HEK293 (cell line): ENCODE data around the gene HEMK1.
A peak's percentile ranks its signal among the peaks of the same experiment; 100 is the strongest.

Experiments
- CTCF ChIP-seq: fragments of 450-650 bp; formaldehyde crosslinking; IDR thresholded peaks from 2 replicates; pipeline ENCODE4 v1.5.1; 2016; ENCODE audit warnings: missing biosample characterization, missing genetic modification characterization
- GLIS2 ChIP-seq: fragments of 450-650 bp; formaldehyde crosslinking; IDR thresholded peaks from 2 replicates; pipeline ENCODE4 v1.5.1; 2016; ENCODE audit warnings: missing biosample characterization, missing genetic modification characterization
- IKZF3 ChIP-seq: fragments of 450-650 bp; IDR thresholded peaks from 2 replicates; pipeline ENCODE4 v1.5.0; 2018; ENCODE audit warnings: missing biosample characterization, mild to moderate bottlenecking, missing genetic modification characterization, moderate library complexity
- KLF8 ChIP-seq: fragments of 450-650 bp; formaldehyde crosslinking; IDR thresholded peaks from 2 replicates; pipeline ENCODE4 v1.5.1; 2016; ENCODE audit warnings: missing biosample characterization, missing genetic modification characterization
- REST ChIP-seq: fragments of 450-650 bp; formaldehyde crosslinking; IDR thresholded peaks from 2 replicates; pipeline ENCODE4 v1.5.1; 2016; ENCODE audit warnings: missing biosample characterization, missing genetic modification characterization
- SP2 ChIP-seq: fragments of 450-650 bp; formaldehyde crosslinking; IDR thresholded peaks from 2 replicates; pipeline ENCODE4 v1.5.1; 2016; ENCODE audit warnings: missing biosample characterization, missing genetic modification characterization
- SP3 ChIP-seq: fragments of 450-650 bp; formaldehyde crosslinking; IDR thresholded peaks from 2 replicates; pipeline ENCODE4 v1.5.1; 2016; ENCODE audit warnings: missing biosample characterization, missing genetic modification characterization
- SP7 ChIP-seq: fragments of 450-650 bp; formaldehyde crosslinking; IDR thresholded peaks from 2 replicates; pipeline ENCODE4 v1.5.1; 2016; ENCODE audit warnings: missing biosample characterization, missing genetic modification characterization
- WT1 ChIP-seq: fragments of 450-650 bp; formaldehyde crosslinking; IDR thresholded peaks from 2 replicates; pipeline ENCODE4 v1.5.1; 2016; ENCODE audit warnings: missing biosample characterization, missing genetic modification characterization
- ZBTB10 ChIP-seq: fragments of 450-650 bp; formaldehyde crosslinking; IDR thresholded peaks from 2 replicates; pipeline ENCODE4 v1.5.1; 2016; ENCODE audit warnings: missing biosample characterization, missing genetic modification characterization
- ZBTB44 ChIP-seq: fragments of 450-650 bp; IDR thresholded peaks from 2 replicates; pipeline ENCODE4 v1.5.1; 2018; ENCODE audit warnings: missing biosample characterization, mild to moderate bottlenecking, missing genetic modification characterization
- ZFP69B ChIP-seq: fragments of 450-650 bp; formaldehyde crosslinking; IDR thresholded peaks from 2 replicates; pipeline ENCODE4 v1.5.1; 2016; ENCODE audit warnings: missing biosample characterization, missing genetic modification characterization
- ZIC2 ChIP-seq: fragments of 450-650 bp; formaldehyde crosslinking; IDR thresholded peaks from 2 replicates; pipeline ENCODE4 v1.5.1; 2016; ENCODE audit warnings: missing biosample characterization, missing genetic modification characterization
- ZNF10 ChIP-seq: fragments of 450-650 bp; formaldehyde crosslinking; IDR thresholded peaks from 2 replicates; pipeline ENCODE4 v1.5.1; 2017; ENCODE audit warnings: missing biosample characterization, missing genetic modification characterization
- ZNF146 ChIP-seq: fragments of 450-650 bp; formaldehyde crosslinking; IDR thresholded peaks from 2 replicates; pipeline ENCODE4 v1.5.1; 2016; ENCODE audit warnings: missing biosample characterization, missing genetic modification characterization
- ZNF184 ChIP-seq: fragments of 450-650 bp; IDR thresholded peaks from 2 replicates; pipeline ENCODE4 v1.5.1; 2018; ENCODE audit warnings: missing biosample characterization, mild to moderate bottlenecking, missing genetic modification characterization
- ZNF2 ChIP-seq: fragments of 450-650 bp; formaldehyde crosslinking; IDR thresholded peaks from 2 replicates; pipeline ENCODE4 v1.5.1; 2016; ENCODE audit warnings: missing biosample characterization, missing genetic modification characterization
- ZNF211 ChIP-seq: fragments of 450-650 bp; formaldehyde crosslinking; IDR thresholded peaks from 2 replicates; pipeline ENCODE4 v1.5.1; 2016; ENCODE audit warnings: low read depth, missing biosample characterization, missing genetic modification characterization
- ZNF501 ChIP-seq: fragments of 450-650 bp; formaldehyde crosslinking; IDR thresholded peaks from 2 replicates; pipeline ENCODE4 v1.5.1; 2016; ENCODE audit warnings: missing biosample characterization, missing genetic modification characterization
- ZNF544 ChIP-seq: fragments of 450-650 bp; formaldehyde crosslinking; IDR thresholded peaks from 2 replicates; pipeline ENCODE4 v1.5.0; 2017; ENCODE audit warnings: missing biosample characterization, missing genetic modification characterization
- ZNF658 ChIP-seq: fragments of 450-650 bp; formaldehyde crosslinking; IDR thresholded peaks from 2 replicates; pipeline ENCODE4; 2016; ENCODE audit warnings: missing biosample characterization, missing genetic modification characterization
- ZNF660 ChIP-seq: fragments of 450-650 bp; IDR thresholded peaks from 2 replicates; pipeline ENCODE4 v1.5.1; 2018; ENCODE audit warnings: missing biosample characterization, mild to moderate bottlenecking, missing genetic modification characterization
- TF ChIP-seq, protein P1 (sequence below): fragments of 450-650 bp; formaldehyde crosslinking; IDR thresholded peaks from 2 replicates; pipeline ENCODE4 v1.5.1; 2016; ENCODE audit warnings: missing biosample characterization, missing genetic modification characterization
- TF ChIP-seq, protein P2 (sequence below): fragments of 450-650 bp; formaldehyde crosslinking; optimal IDR thresholded peaks from 2 replicates; pipeline ENCODE3; 2016; ENCODE audit warnings: missing biosample characterization, mild to moderate bottlenecking, missing genetic modification characterization

HEMK1 gene

GRCh38 chr3:50611464-50612233, 42.3 kb downstream of the HEMK1 start, which contains the start of gene CISH (continued):
- no peak for TF ChIP-seq REST (tag by site-specific recombination)
- TF ChIP-seq ZNF10 (tag by site-specific recombination): peak; percentile 61; the same call in 1 of the 2 replicates
- TF ChIP-seq, protein P1, sequence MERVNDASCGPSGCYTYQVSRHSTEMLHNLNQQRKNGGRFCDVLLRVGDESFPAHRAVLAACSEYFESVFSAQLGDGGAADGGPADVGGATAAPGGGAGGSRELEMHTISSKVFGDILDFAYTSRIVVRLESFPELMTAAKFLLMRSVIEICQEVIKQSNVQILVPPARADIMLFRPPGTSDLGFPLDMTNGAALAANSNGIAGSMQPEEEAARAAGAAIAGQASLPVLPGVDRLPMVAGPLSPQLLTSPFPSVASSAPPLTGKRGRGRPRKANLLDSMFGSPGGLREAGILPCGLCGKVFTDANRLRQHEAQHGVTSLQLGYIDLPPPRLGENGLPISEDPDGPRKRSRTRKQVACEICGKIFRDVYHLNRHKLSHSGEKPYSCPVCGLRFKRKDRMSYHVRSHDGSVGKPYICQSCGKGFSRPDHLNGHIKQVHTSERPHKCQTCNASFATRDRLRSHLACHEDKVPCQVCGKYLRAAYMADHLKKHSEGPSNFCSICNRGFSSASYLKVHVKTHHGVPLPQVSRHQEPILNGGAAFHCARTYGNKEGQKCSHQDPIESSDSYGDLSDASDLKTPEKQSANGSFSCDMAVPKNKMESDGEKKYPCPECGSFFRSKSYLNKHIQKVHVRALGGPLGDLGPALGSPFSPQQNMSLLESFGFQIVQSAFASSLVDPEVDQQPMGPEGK: peak; percentile 83
- TF ChIP-seq KLF8 (tag by site-specific recombination): peak; percentile 44; the same call in 1 of the 2 replicates
- TF ChIP-seq CTCF (tag by site-specific recombination): peak; percentile 74
- peak; percentile 87 for TF ChIP-seq SP2 (tag by site-specific recombination)
- no peak; the same call in 1 of the 2 replicates for TF ChIP-seq ZBTB10 (tag by site-specific recombination)
- TF ChIP-seq SP3 (tag by site-specific recombination): peak; percentile 75
- TF ChIP-seq IKZF3 (tag by site-specific recombination): peak; percentile 95
- no peak for TF ChIP-seq ZNF658
- TF ChIP-seq ZNF544: no peak
- TF ChIP-seq ZIC2 (tag by site-specific recombination): peak; percentile 86
- TF ChIP-seq ZNF2 (tag by site-specific recombination): peak; percentile 31; the same call in 1 of the 2 replicates
- TF ChIP-seq WT1 (tag by site-specific recombination): no peak
- TF ChIP-seq, protein P2, sequence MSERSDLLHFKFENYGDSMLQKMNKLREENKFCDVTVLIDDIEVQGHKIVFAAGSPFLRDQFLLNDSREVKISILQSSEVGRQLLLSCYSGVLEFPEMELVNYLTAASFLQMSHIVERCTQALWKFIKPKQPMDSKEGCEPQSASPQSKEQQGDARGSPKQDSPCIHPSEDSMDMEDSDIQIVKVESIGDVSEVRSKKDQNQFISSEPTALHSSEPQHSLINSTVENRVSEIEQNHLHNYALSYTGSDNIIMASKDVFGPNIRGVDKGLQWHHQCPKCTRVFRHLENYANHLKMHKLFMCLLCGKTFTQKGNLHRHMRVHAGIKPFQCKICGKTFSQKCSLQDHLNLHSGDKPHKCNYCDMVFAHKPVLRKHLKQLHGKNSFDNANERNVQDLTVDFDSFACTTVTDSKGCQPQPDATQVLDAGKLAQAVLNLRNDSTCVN (tag by site-specific recombination): peak; percentile 91
- TF ChIP-seq ZNF660 (tag by site-specific recombination): no peak
- TF ChIP-seq SP7: peak; percentile 33; the same call in 1 of the 2 replicates
- no peak for TF ChIP-seq ZNF501 (tag by site-specific recombination)
- peak; percentile 98 for TF ChIP-seq ZFP69B
- TF ChIP-seq GLIS2 (tag by site-specific recombination): peak; percentile 84
- no peak for TF ChIP-seq ZNF146 (tag by site-specific recombination)
- no peak for TF ChIP-seq ZBTB44 (tag by site-specific recombination)
- TF ChIP-seq ZNF184 (tag by site-specific recombination): no peak
- no peak for TF ChIP-seq ZNF211 (tag by site-specific recombination)
